Renal cortical epithelial cell (primary cell): ENCODE measurements around the gene PRKG2. TPM values are rescaled to one million over a fixed set of nuclear protein-coding genes. Genes with fewer than 3 reads are reported as not detected.
A peak's percentile ranks its signal among the peaks of the same experiment; 100 is the strongest.

Source experiments
- DNase-seq: peaks from one replicate; pipeline ENCODE4 v3.0.0-alpha.2; 2011; ENCODE audit warnings: low read depth
- total RNA-seq: library from RNA; depleted of rRNA; stranded (reverse); fragments of >200 nt; gene quantifications from 2 replicates; pipeline ENCODE4 v1.2.3, GENCODE V29; 2014

PRKG2 gene
- total RNA-seq, 1 donor from 2014 or later: 0.89 TPM

GRCh38 chr4:81039351-81039972 lies 175.6 kb downstream of the PRKG2 start:
- DNase-seq: peak; percentile 51

- no peak for DNase-seq
Observed at GRCh38 chr4:81038636-81039350, 176.2 kb downstream of the PRKG2 start.

Other genes with a start within 250 kb of the PRKG2 start
- under 0.01 TPM in 1 of 2 replicates, not detected in the other for gene BMP3, start 184.5 kb downstream of the PRKG2 start, total RNA-seq